Measurements from ENCODE around the gene LGMN. TPM values are rescaled to one million over a fixed set of nuclear protein-coding genes. Genes with fewer than 3 reads are reported as not detected.

LGMN gene
- total and polyA plus RNA-seq, 2 donors (not counting 1 experiment from before 2014, with no cell fraction given) = 22.6 to 61.0 TPM

DNA sequence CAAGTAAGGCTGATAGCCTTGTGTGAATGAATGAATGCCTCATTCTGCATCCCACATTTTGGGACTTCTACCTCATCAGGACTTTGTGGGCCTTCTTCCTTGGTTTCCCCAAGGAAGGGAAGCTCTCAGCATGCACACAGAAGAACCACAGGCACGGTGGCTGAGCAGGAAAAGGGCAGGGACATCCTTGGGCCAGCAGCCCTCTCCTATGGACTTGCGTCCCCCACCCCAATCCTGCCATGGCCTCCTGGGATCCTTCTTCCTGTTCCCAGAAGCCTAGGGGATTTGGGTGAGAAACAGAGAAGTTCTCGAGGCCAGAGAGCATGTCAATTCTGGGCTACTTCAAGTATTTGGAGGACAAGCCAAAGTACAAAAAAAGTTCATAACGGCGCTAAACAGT is 69.7 kb downstream of the LGMN start:
- DNase-seq (ENCODE audit: low read depth in 2 of 2) = no peak
- Histone ChIP-seq H3K4me2 (ENCODE audit: extremely low read depth, insufficient read depth, low read length) (no peak overlapping the region), H4K20me1 (ENCODE audit: control insufficient read depth, extremely low read depth, insufficient read depth, low read length) (no peaks in the 10 kb centered on the region), H3K27me3 (ENCODE audit: control insufficient read depth, insufficient read depth, low read length) (no peaks in the 10 kb centered on the region), H3K9me3 (ENCODE audit: control insufficient read depth, insufficient read depth, low read depth, low read length) (no peaks in the 10 kb centered on the region), H3K9ac (ENCODE audit: insufficient read depth, low read length) (no peak overlapping the region), H3K79me2 (ENCODE audit: control insufficient read depth, insufficient read depth, low read length) (no peaks in the 10 kb centered on the region), H3K4me1 (ENCODE audit: control insufficient read depth, extremely low read depth, insufficient read depth, low read length) (peaks cover 2% of the 10 kb centered on the region), H2AFZ (ENCODE audit: low read length) (no peak overlapping the region), H3K27ac (ENCODE audit: insufficient read depth, low read length) (no peak overlapping the region), H3K36me3 (ENCODE audit: control insufficient read depth, insufficient read depth, low read length) (peaks cover 11% of the 10 kb centered on the region), H3K4me3 (replicated peaks in 1 of 4; ENCODE audit: control extremely low read depth in 1 of 4, insufficient read depth in 1 of 4, low read depth in 3 of 4, low read length in 4 of 4) (no peak overlapping the region)
- TF ChIP-seq EZH2 (IDR thresholded peaks at IDR 0.05; ENCODE audit: low read length, missing control alignments) = no peak
- no peak for TF ChIP-seq CTCF (conservative IDR thresholded peaks at IDR 0.05 in 1 of 2, IDR thresholded peaks at IDR 0.05 in 1 of 2; ENCODE audit: low read depth in 1 of 2, low read length in 2 of 2)

DNA sequence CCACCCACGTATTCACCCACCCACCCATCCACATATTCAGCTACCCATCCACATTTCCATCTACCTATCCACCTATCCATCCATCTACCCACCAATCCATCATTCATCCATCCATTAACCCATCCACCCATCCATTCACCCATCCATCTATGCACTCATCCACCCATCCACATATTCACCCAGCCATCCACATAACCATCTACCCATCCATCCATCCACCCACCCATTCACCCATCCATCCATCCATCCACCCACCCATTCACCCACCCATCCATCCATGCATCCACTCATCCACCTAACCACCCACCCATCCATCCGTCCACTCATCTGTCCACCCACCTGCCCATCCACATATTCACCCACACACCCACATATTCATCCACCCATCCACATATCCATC is 70.5 kb downstream of the LGMN start:
- no peak overlapping the region for H3K9ac ChIP-seq (ENCODE audit: insufficient read depth, low read length)
- H3K36me3 ChIP-seq (ENCODE audit: control insufficient read depth, insufficient read depth, low read length) = peaks cover 11% of the 10 kb centered on the region
- no peak overlapping the region for H2AFZ ChIP-seq (ENCODE audit: low read length)
- no peak overlapping the region for H3K27ac ChIP-seq (ENCODE audit: insufficient read depth, low read length)
- H3K79me2 ChIP-seq (ENCODE audit: control insufficient read depth, insufficient read depth, low read length) = no peaks in the 10 kb centered on the region
- TF ChIP-seq CTCF (conservative IDR thresholded peaks at IDR 0.05 in 1 of 2, IDR thresholded peaks at IDR 0.05 in 1 of 2; ENCODE audit: low read depth in 1 of 2, low read length in 2 of 2) (no peak), EZH2 (IDR thresholded peaks at IDR 0.05; ENCODE audit: low read length, missing control alignments) (no peak)
- H4K20me1 ChIP-seq (ENCODE audit: control insufficient read depth, extremely low read depth, insufficient read depth, low read length) = no peaks in the 10 kb centered on the region
- no peak overlapping the region for H3K4me3 ChIP-seq (replicated peaks in 1 of 4; ENCODE audit: control extremely low read depth in 1 of 4, insufficient read depth in 1 of 4, low read depth in 3 of 4, low read length in 4 of 4)
- peaks cover 2% of the 10 kb centered on the region for H3K4me1 ChIP-seq (ENCODE audit: control insufficient read depth, extremely low read depth, insufficient read depth, low read length)
- no peaks in the 10 kb centered on the region for H3K27me3 ChIP-seq (ENCODE audit: control insufficient read depth, insufficient read depth, low read length)
- H3K4me2 ChIP-seq (ENCODE audit: extremely low read depth, insufficient read depth, low read length) = no peak overlapping the region
- H3K9me3 ChIP-seq (ENCODE audit: control insufficient read depth, insufficient read depth, low read depth, low read length) = no peaks in the 10 kb centered on the region
- no peak for DNase-seq (ENCODE audit: low read depth in 2 of 2)

- H3K9me3 ChIP-seq (ENCODE audit: control insufficient read depth, insufficient read depth, low read depth, low read length) = no peaks in the 10 kb centered on the region
Measured at GRCh38 chr14:92677087-92677668, 71.2 kb downstream of the LGMN start.

More at GRCh38 chr14:92677087-92677668, 71.2 kb downstream of the LGMN start:
- no peaks in the 10 kb centered on the region for H3K27me3 ChIP-seq (ENCODE audit: control insufficient read depth, insufficient read depth, low read length)
- no peaks in the 10 kb centered on the region for H4K20me1 ChIP-seq (ENCODE audit: control insufficient read depth, extremely low read depth, insufficient read depth, low read length)
- H3K4me3 ChIP-seq (replicated peaks in 1 of 4; ENCODE audit: control extremely low read depth in 1 of 4, insufficient read depth in 1 of 4, low read depth in 3 of 4, low read length in 4 of 4) = no peak overlapping the region
- H3K36me3 ChIP-seq (ENCODE audit: control insufficient read depth, insufficient read depth, low read length) = peaks cover 12% of the 10 kb centered on the region
- H3K4me2 ChIP-seq (ENCODE audit: extremely low read depth, insufficient read depth, low read length) = no peak overlapping the region
- no peak overlapping the region for H2AFZ ChIP-seq (ENCODE audit: low read length)
- peaks cover 2% of the 10 kb centered on the region for H3K4me1 ChIP-seq (ENCODE audit: control insufficient read depth, extremely low read depth, insufficient read depth, low read length)
- TF ChIP-seq EZH2 (IDR thresholded peaks at IDR 0.05; ENCODE audit: low read length, missing control alignments) (no peak), CTCF (conservative IDR thresholded peaks at IDR 0.05 in 1 of 2, IDR thresholded peaks at IDR 0.05 in 1 of 2; ENCODE audit: low read depth in 1 of 2, low read length in 2 of 2) (no peak)
- H3K79me2 ChIP-seq (ENCODE audit: control insufficient read depth, insufficient read depth, low read length) = no peaks in the 10 kb centered on the region
- H3K9ac ChIP-seq (ENCODE audit: insufficient read depth, low read length) = no peak overlapping the region
- DNase-seq (ENCODE audit: low read depth in 2 of 2) = no peak
- H3K27ac ChIP-seq (ENCODE audit: insufficient read depth, low read length) = no peak overlapping the region
